ENCODE results near the gene LCE2C.
"Not testable (repeated sequence)": the region's sequence is repeated elsewhere in the genome, so short reads cannot be mapped to it uniquely, and the experiment has no call there.

The LCE2C gene

GRCh38 chr1:152674983-152675382 lies at the start of gene LCE2C:
TSS of gene LCE2C (plus strand) at chr1:152675279. CDS start at chr1:152676016, 737 bp downstream.
- DNase-seq (ENCODE audit: low read depth); H3K4me3 ChIP-seq (ENCODE audit: low read depth, low read length): not testable (repeated sequence)

- H3K4me3 ChIP-seq (ENCODE audit: low read depth, low read length), result no peak overlapping the region
- DNase-seq (ENCODE audit: low read depth), result no peak
Observed at GRCh38 chr1:152626744-152627143, 48.3 kb upstream of the LCE2C start.

- DNase-seq (ENCODE audit: low read depth), result no peak
- no peak overlapping the region for H3K4me3 ChIP-seq (ENCODE audit: low read depth, low read length)
Observed at GRCh38 chr1:152630596-152630995, 44.5 kb upstream of the LCE2C start.

- H3K4me3 ChIP-seq (ENCODE audit: low read depth, low read length), result no peak overlapping the region
- DNase-seq (ENCODE audit: low read depth), result peak; percentile 4
Observed at GRCh38 chr1:152640351-152640750, 34.7 kb upstream of the LCE2C start.

- no peak overlapping the region for H3K4me3 ChIP-seq (ENCODE audit: low read depth, low read length)
- no peak for DNase-seq (ENCODE audit: low read depth)
Observed at GRCh38 chr1:152643945-152644344, 31.1 kb upstream of the LCE2C start.

- DNase-seq (ENCODE audit: low read depth), result no peak
Observed at GRCh38 chr1:152645146-152645545, 29.9 kb upstream of the LCE2C start.

GRCh38 chr1:152646656-152647055 lies 28.4 kb upstream of the LCE2C start:
- DNase-seq (ENCODE audit: low read depth), result no peak

More at GRCh38 chr1:152645146-152645545, 29.9 kb upstream of the LCE2C start:
- no peak overlapping the region for H3K4me3 ChIP-seq (ENCODE audit: low read depth, low read length)

GRCh38 chr1:152654110-152654509 lies 21.0 kb upstream of the LCE2C start:
- peak; percentile 3 for DNase-seq (ENCODE audit: low read depth)
- no peak overlapping the region for H3K4me3 ChIP-seq (ENCODE audit: low read depth, low read length)

More at GRCh38 chr1:152646656-152647055, 28.4 kb upstream of the LCE2C start:
- H3K4me3 ChIP-seq (ENCODE audit: low read depth, low read length), result no peak overlapping the region

- no peak for DNase-seq (ENCODE audit: low read depth)
- H3K4me3 ChIP-seq (ENCODE audit: low read depth, low read length), result no peak overlapping the region
Observed at GRCh38 chr1:152656459-152656858, 18.6 kb upstream of the LCE2C start.

- DNase-seq (ENCODE audit: low read depth), result no peak
- H3K4me3 ChIP-seq (ENCODE audit: low read depth, low read length), result no peak overlapping the region
Observed at GRCh38 chr1:152657677-152658076, 17.4 kb upstream of the LCE2C start.

- DNase-seq (ENCODE audit: low read depth), result no peak
- no peak overlapping the region for H3K4me3 ChIP-seq (ENCODE audit: low read depth, low read length)
Observed at GRCh38 chr1:152658649-152659048, 16.4 kb upstream of the LCE2C start.

- no peak for DNase-seq (ENCODE audit: low read depth)
- H3K4me3 ChIP-seq (ENCODE audit: low read depth, low read length), result no peak within 1 kb of the TSS
Observed at GRCh38 chr1:152663098-152663497, 12.0 kb upstream of the LCE2C start, which contains the start of gene LCE2D. TSS of gene LCE2D (plus strand) at chr1:152663380. CDS start at chr1:152664106, 726 bp downstream.

- H3K4me3 ChIP-seq (ENCODE audit: low read depth, low read length); DNase-seq (ENCODE audit: low read depth): not testable (repeated sequence)
Observed at GRCh38 chr1:152666171-152666570, 8.9 kb upstream of the LCE2C start.

- no peak for DNase-seq (ENCODE audit: low read depth)
- H3K4me3 ChIP-seq (ENCODE audit: low read depth, low read length), result no peak overlapping the region
Observed at GRCh38 chr1:152667648-152668047, 7.4 kb upstream of the LCE2C start.

GRCh38 chr1:152673016-152673415 lies 2.1 kb upstream of the LCE2C start:
- DNase-seq (ENCODE audit: low read depth), result no peak
- H3K4me3 ChIP-seq (ENCODE audit: low read depth, low read length), result no peak overlapping the region

GRCh38 chr1:152679459-152679858 lies 4.4 kb downstream of the LCE2C start:
- no peak overlapping the region for H3K4me3 ChIP-seq (ENCODE audit: low read depth, low read length)
- no peak for DNase-seq (ENCODE audit: low read depth)

- DNase-seq (ENCODE audit: low read depth), result no peak
- no peak overlapping the region for H3K4me3 ChIP-seq (ENCODE audit: low read depth, low read length)
Observed at GRCh38 chr1:152681616-152682015, 6.5 kb downstream of the LCE2C start.

- DNase-seq (ENCODE audit: low read depth), result no peak
- H3K4me3 ChIP-seq (ENCODE audit: low read depth, low read length), result no peak overlapping the region
Observed at GRCh38 chr1:152683846-152684245, 8.8 kb downstream of the LCE2C start.

- not testable (repeated sequence) for DNase-seq (ENCODE audit: low read depth)
Observed at GRCh38 chr1:152685823-152686222, 10.7 kb downstream of the LCE2C start, which contains the start of gene LCE2B. TSS of gene LCE2B (plus strand) at chr1:152686123. CDS start at chr1:152686844, 721 bp downstream.

GRCh38 chr1:152697701-152698600 lies 22.9 kb downstream of the LCE2C start, which contains the start of gene LCE2A:
TSS of gene LCE2A (plus strand) at chr1:152698345. CDS start at chr1:152698902, 557 bp downstream.
- no peak for DNase-seq (ENCODE audit: low read depth)
- H3K4me3 ChIP-seq (ENCODE audit: low read depth, low read length), result no peak within 1 kb of the TSS

More at GRCh38 chr1:152685823-152686222, 10.7 kb downstream of the LCE2C start, which contains the start of gene LCE2B:
- not testable (repeated sequence) for H3K4me3 ChIP-seq (ENCODE audit: low read depth, low read length)

GRCh38 chr1:152699746-152700145 lies 24.7 kb downstream of the LCE2C start:
- no peak for DNase-seq (ENCODE audit: low read depth)
- H3K4me3 ChIP-seq (ENCODE audit: low read depth, low read length), result no peak overlapping the region
